ENCODE results near the gene PARVG.

DNA sequence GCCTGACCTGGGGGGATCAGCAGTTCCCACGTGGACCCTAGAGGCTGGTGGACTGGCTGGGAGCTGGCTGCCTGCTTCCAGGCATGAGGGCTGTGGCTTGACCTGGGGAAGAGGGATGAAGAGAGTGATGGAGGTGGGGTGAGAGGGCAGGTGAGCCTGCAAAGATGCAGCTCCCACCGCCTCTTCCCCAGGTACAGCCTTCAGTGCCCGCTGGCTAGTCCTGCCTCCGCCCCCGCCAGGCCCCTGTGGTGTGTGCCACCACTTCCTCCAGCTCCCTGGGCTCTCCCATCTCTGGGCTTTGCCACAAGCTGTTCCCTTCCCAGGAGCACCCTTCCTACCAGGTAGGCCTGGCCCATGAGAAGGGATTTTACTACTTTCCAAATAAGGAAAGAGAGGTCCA lies 19.1 kb downstream of the PARVG start:
- TF ChIP-seq EZH2 (IDR thresholded peaks at IDR 0.05) (no peak), POLR2AphosphoS5 (IDR thresholded peaks at IDR 0.05; ENCODE audit: borderline replicate concordance, low read depth, low read length) (no peak), FOXP2 (optimal IDR thresholded peaks at IDR 0.05; ENCODE audit: control extremely low read depth, extremely low read length, insufficient read depth) (no peak)

All from SK-N-MC (cell line).